HG02884 (cell line): ENCODE results near the gene DOK7.
"Not testable (repeated sequence)": the region's sequence is repeated elsewhere in the genome, so short reads cannot be mapped to it uniquely, and the experiment has no call there.

Experiments
- ATAC-seq: cut with Tn5 transposase; IDR thresholded peaks from one replicate; pipeline ENCODE4 v1.9.1; 2021; ENCODE audit warnings: mild to moderate bottlenecking, moderate library complexity; ENCODE audit not compliant: unreplicated experiment

Gene DOK7

DNA sequence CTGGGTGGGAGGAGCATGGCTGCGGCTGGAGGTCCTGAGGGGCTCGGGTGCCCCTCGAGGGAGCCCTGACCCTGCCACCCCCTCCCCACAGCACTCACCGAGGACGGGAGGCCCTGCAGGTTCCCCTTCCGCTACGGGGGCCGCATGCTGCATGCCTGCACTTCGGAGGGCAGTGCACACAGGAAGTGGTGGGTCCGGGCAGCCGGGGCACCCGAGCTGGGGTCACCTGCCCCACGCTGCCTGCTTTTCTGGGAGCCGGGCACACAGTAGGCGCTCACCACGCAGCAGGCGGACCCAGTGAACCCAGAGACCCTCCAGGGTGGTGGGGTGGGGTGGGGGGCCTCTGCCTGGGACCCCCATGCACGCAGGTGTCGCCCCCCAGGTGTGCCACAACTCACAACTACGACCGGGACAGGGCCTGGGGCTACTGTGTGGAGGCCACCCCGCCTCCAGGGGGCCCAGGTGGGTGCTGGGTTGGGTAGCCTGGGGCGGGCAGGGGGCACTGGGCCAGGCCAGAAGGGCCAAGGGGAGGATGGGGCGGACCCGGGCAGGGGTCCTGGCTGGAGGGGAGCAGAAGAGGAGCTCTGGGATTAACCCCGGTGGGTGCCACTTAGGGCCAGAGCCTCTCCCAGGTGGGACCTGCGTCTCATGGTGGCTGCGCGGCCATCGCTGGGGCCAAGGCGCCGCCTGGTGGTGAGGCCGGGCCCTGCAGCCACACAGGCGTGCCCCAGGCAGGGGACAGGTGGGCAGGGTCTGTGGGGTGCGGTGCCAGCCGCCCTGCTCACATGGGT, 20.0 kb upstream of the DOK7 start:
- no peak for ATAC-seq

DNA sequence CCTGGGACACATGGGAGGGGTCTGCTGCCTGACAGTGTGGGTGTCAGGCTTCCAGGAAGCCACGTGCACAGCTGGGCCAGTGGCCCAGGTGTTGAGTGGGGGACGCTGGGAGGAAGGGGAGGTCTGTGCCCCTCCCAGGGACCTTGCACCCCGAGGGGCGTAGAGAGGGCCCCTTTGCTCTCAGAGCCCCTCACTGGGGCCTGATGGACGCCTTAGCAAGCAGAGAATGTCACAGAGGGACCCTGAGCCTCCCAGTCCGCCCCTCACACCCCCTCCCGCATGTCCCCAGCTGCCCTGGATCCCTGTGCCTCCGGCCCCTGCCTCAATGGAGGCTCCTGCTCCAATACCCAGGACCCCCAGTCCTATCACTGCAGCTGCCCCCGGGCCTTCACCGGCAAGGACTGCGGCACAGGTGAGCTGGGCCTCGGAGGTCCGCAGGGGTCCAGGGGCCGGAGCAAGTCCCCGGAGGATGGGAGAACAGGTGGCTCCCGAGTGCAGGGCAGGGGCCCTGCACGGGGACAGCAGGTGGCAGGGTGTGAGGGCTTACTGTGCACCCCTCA, 19.3 kb upstream of the DOK7 start:
- ATAC-seq = no peak

DNA sequence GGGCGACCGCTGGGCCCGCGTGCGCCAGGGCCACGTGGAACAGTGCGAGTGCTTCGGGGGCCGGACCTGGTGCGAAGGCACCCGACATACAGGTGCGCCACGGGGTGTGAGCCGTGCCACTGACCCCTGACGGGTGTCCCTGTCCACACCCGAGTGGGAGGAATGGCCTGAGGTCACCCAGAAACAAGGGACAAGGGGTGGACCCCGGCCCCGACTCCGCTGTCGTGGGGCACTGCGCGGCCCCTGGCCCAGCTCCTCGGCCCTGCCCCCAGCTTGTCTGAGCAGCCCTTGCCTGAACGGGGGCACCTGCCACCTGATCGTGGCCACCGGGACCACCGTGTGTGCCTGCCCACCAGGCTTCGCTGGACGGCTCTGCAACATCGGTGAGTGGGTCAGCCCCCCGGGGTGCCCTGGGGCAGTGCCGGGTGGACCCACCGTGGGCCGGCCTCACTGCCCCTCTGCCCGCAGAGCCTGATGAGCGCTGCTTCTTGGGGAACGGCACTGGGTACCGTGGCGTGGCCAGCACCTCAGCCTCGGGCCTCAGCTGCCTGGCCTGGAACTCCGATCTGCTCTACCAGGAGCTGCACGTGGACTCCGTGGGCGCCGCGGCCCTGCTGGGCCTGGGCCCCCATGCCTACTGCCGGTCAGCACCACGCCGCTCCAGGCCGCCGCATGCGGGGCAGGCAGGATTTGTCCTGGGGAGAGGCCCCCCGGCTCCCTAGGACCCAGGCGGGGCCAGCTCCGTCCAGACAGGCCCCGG, 18.6 kb upstream of the DOK7 start:
- no peak for ATAC-seq

DNA sequence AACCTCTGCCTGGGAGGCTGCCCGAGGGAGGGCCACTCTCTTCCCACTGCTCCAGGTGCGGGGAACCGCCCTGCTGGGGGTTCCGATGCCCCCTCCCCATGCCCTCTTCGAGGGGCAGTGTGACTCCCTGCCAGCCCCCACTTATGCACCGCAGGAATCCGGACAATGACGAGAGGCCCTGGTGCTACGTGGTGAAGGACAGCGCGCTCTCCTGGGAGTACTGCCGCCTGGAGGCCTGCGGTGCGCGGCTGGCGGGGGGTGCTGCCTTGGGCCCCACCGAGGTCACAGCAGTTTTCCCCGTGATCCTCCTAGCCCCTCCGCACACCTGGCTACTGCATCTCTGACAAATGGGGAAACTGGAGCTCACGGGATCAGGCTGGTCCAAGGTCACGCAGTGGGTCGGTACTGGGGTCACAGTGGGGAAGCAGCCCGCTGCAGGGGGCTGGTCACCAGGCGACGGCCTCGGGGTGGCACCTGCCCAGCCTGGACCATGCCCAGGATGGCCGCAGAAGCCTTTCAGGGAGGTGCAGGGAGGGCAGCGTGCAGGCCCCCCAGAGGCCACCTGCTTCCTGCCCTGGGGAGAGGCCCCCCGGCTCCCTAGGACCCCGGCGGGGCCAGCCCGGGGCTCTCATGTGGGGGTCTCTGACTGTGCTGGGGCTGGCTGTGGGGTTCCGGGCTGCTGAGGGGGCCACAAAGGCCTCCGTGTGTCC, 17.8 kb upstream of the DOK7 start:
- no peak for ATAC-seq

GRCh38 chr4:3445829-3446545, 17.1 kb upstream of the DOK7 start:
- no peak for ATAC-seq

- ATAC-seq = no peak
These were observed 16.3 kb upstream of the DOK7 start for GRCh38 chr4:3446631-3447320.

DNA sequence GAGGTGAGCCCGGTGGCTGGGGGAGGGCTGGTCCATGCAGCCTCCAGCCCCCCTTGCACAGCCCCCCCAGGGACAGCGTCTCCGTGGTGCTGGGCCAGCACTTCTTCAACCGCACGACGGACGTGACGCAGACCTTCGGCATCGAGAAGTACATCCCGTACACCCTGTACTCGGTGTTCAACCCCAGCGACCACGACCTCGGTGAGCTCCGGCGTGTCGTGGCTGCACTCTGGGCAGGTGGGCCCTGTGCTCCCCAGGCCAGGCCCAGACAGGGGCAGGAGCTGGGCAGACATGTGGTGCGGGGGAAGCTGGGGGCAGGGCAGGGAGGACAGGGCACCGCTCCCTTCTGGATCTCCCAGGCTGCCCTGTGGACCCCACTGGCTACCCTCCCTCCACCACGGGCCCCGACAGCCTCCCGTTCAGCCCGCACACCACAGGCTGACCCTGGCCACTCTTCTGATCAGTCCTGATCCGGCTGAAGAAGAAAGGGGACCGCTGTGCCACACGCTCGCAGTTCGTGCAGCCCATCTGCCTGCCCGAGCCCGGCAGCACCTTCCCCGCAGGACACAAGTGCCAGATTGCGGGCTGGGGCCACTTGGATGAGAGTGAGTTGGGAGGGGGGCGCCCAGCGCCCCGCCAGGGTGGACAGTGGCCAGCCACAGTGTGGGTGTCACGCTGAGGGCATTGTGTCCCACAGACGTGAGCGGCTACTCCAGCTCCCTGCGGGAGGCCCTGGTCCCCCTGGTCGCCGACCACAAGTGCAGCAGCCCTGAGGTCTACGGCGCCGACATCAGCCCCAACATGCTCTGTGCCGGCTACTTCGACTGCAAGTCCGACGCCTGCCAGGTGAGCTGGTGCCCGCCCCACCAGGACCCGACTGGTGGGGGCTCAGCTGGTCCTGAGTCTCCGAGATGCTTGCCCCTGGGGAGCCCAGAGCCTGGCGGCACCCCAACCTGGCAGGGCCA, 15.4 kb upstream of the DOK7 start:
- ATAC-seq = no peak

GRCh38 chr4:3449047-3449573, 14.0 kb upstream of the DOK7 start:
- no peak for ATAC-seq

GRCh38 chr4:3449574-3450534, 13.3 kb upstream of the DOK7 start:
- no peak for ATAC-seq

DNA sequence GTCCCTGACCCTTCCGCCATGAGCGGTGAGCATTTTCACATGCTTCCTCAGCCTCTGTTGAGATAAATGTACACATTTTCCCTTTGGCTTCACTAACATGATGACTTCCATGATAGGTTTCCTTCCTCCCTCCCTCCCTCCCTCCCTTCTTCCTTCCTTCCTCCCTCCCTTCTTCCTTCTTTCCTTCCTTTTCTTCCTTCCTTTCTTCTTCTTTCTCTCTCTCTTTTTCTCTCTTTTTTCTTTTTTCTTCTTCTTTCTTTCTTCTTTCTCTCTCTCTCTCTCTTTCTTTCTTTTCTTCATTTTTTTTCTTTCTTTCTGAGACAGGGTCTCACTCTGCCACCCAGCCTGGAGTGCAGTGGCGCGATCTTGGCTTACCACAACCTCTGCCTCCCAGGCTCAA, 12.5 kb upstream of the DOK7 start:
- ATAC-seq = no peak

DNA sequence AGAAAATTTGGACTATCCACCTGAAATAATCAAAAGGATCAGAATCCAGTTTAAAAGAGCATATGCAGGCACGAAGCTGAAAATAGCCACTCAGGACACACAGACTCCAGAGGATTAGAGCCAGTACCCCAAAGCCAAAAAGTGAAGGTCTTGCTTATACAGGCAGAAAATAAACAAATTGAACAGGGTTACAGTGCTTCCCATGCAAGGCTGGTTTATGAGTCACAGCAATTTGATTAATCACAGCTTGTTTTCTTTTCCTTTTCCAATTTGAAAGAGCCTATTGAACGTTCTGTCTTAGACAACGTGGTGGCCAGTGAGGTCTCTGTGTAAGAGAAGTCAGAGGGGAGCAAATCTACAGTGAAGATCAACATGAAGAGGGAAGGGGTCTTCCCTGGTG, 11.2 kb upstream of the DOK7 start:
- no peak for ATAC-seq

DNA sequence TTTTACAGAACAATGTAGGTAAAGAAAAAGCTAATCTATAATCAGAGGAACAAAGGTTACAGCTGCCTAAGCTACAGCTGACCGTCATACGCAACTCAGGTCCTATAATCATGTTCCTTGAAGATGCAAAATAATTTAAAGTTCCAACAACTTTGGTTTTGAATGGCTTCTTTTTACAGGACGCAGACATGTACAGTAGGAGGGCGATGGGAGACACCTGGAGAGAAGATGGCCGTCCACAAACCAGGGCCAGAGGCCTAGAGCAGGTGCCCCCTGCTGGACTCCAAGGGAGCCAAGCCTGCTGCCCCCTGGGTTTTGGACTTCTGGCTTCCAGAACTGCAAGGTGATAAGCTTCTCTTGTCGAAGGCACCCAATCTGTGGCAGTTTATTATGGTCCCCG, 10.7 kb upstream of the DOK7 start:
- no peak for ATAC-seq

DNA sequence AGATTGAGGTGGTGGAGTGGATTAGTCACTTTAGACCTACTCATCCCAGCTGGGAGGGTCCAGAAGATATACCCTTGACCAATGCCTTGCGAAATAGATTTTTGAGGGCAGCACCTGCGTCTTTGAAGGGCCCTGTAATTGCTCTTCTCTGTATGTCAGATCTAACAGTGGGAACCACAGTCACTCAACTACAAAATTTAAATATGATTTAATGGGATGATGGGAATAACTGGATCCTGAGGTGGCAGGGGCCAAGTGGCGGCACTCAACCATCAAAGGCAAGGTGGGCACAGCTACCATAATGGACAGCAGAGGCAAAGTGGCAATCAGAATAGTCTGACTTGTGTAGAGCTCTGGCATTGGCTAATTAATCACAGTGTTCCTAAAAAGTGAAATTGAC, 7.5 kb upstream of the DOK7 start:
- not testable (repeated sequence) for ATAC-seq

- no peak for ATAC-seq
These were observed 4.7 kb upstream of the DOK7 start for GRCh38 chr4:3458371-3458770.

DNA sequence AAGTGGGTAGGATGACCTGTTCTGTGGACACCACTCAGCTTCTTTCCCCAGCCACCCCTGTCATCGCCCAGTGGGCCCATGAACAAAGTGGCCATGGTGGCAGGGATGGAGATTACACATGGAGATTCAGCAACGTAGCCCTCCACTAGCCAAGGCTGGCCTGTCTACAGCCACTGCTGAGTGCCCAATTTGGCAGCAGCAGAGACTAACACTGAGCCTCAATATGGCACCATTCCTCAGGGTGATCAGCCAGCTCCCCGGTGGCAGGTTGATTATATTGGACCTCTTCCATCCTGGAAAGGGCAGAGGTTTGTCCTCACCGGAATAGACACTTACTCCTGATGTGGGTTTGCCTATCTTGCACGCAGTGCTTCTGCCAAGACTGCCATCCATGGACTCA, 4.0 kb upstream of the DOK7 start:
- ATAC-seq = not testable (repeated sequence)

GRCh38 chr4:3460926-3461325, 2.2 kb upstream of the DOK7 start:
- ATAC-seq = no peak

DNA sequence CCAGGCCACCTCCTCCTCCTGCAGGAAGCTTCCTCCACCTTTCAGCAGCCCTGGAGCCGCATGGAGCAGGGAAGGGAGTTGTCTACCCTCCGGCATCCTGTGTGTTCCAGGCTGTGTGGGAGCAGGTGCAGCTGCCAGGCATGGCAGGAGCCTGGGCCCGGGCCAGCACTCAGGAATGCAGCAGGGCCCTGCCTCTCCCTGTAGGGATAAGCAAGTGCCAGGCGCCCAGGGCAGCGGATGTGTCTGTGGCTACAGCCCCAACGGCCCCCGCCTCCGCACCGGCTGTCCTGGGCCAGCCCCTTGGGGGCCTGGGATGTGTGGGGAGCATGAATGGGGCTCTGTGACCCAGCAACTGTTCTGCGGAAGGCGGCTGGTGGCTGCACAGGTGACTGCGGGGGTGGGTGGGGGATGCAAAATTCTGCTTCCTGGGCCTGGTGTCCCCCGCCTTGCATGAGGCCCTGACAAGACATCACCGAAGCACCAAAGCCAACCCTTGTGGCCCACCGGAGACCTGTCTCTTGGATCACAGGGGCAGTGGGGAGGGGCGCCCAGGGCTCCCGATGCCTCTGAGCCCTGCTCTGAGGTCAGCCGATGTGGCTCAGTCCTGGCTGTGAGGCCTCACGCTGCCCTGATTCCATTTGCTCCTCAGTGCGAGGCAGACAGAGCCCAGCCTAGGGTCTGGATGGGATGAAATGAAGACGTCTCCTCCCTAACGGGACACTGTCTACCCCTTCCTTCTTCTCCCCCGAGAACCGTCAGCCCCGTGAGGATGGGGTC, 1.4 kb upstream of the DOK7 start:
- no peak for ATAC-seq
